Liver (tissue), 9 donors: ENCODE measurements around the gene DPYD. TPM values are rescaled to one million over a fixed set of nuclear protein-coding genes. Genes with fewer than 3 reads are reported as not detected.

ENCODE experiments used
- DNase-seq: peaks from one replicate; pipeline ENCODE4 v3.0.0-alpha.2; 2017; ENCODE audit warnings: low spot score
- H3K27ac ChIP-seq, 2 donors: one replicate each; pipeline ENCODE4 v1.7.0; 2013; ENCODE audit warnings: inconsistent platforms in 2 of 2, low read length in 2 of 2, control low read depth in 1 of 2, low read depth in 1 of 2, mild to moderate bottlenecking in 1 of 2
- H3K27me3 ChIP-seq, 4 donors: one replicate each; pipeline versions ENCODE4 v1.6.1 to v1.7.0; 2013; ENCODE audit warnings: low read length in 3 of 4, inconsistent platforms in 1 of 4, mild to moderate bottlenecking in 1 of 4, moderate library complexity in 1 of 4; ENCODE audit not compliant: control insufficient read depth in 4 of 4, insufficient read depth in 4 of 4
- H3K36me3 ChIP-seq, 4 donors: one replicate each; pipeline versions ENCODE4 v1.6.1 to v1.7.0; 2013; ENCODE audit warnings: low read length in 3 of 4, mild to moderate bottlenecking in 3 of 4, low read depth in 1 of 4, moderate library complexity in 1 of 4; ENCODE audit not compliant: control insufficient read depth in 4 of 4, insufficient read depth in 3 of 4
- H3K4me1 ChIP-seq, 4 donors: one replicate each; pipeline versions ENCODE4 v1.6.1 to v1.7.0; 2013; ENCODE audit warnings: low read length in 3 of 4, mild to moderate bottlenecking in 3 of 4, moderate library complexity in 1 of 4; ENCODE audit not compliant: control insufficient read depth in 4 of 4, insufficient read depth in 4 of 4
- H3K4me3 ChIP-seq, 3 donors: one replicate each; pipeline versions ENCODE4 v1.6.1 to v1.7.0; 2013; ENCODE audit warnings: low read length in 3 of 3, control low read depth in 1 of 3, low read depth in 1 of 3, mild to moderate bottlenecking in 1 of 3
- H3K9ac ChIP-seq, 2 donors: one replicate each; pipeline ENCODE4 v1.7.0; 2013; ENCODE audit warnings: low read length in 2 of 2, mild to moderate bottlenecking in 2 of 2, moderate library complexity in 2 of 2, control low read depth in 1 of 2, low read depth in 1 of 2
- H3K9me3 ChIP-seq, 4 donors: one replicate each; pipeline versions ENCODE4 v1.6.1 to v1.7.0; 2013; ENCODE audit warnings: low read length in 3 of 4; ENCODE audit not compliant: control insufficient read depth in 4 of 4
- ATF3 ChIP-seq: IDR thresholded peaks from 2 replicates; pipeline ENCODE4 v1.6.1; 2016; ENCODE audit warnings: antibody characterized with exemption
- EGR1 ChIP-seq, 2 donors: IDR thresholded peaks; 2 replicates each; pipeline ENCODE4 v1.6.1; 2016 to 2018; ENCODE audit warnings: antibody characterized with exemption in 2 of 2, low read depth in 2 of 2
- FOXA1 ChIP-seq: IDR thresholded peaks from 2 replicates; pipeline ENCODE4 v1.6.1; 2016; ENCODE audit warnings: antibody characterized with exemption
- FOXA2 ChIP-seq: IDR thresholded peaks from 2 replicates; pipeline ENCODE4 v1.6.1; 2016; ENCODE audit warnings: antibody characterized with exemption
- GABPA ChIP-seq, 2 donors: IDR thresholded peaks in 1 of 2; conservative IDR thresholded peaks in 1 of 2; 2 replicates each; pipeline ENCODE4 v1.6.1; 2016; ENCODE audit warnings: antibody characterized with exemption in 2 of 2, mild to moderate bottlenecking in 1 of 2, moderate library complexity in 1 of 2
- HNF4A ChIP-seq, 2 donors: conservative IDR thresholded peaks; 2 replicates each; pipeline ENCODE4 v1.6.1; 2016; ENCODE audit warnings: antibody characterized with exemption in 2 of 2, mild to moderate bottlenecking in 2 of 2
- HNF4G ChIP-seq: IDR thresholded peaks from 2 replicates; pipeline ENCODE4 v1.6.1; 2016; ENCODE audit warnings: antibody characterized with exemption
- JUND ChIP-seq, 2 donors: IDR thresholded peaks; 2 replicates each; pipeline ENCODE4 v1.6.1; 2016; ENCODE audit warnings: antibody characterized with exemption in 2 of 2
- NR2F2 ChIP-seq: IDR thresholded peaks from 2 replicates; pipeline ENCODE4 v1.6.1; 2016; ENCODE audit warnings: antibody characterized with exemption
- RAD21 ChIP-seq, 2 donors: IDR thresholded peaks; 2 replicates each; pipeline ENCODE4 v1.6.1; 2016; ENCODE audit warnings: antibody characterized with exemption in 2 of 2, mild to moderate bottlenecking in 2 of 2
- REST ChIP-seq: IDR thresholded peaks from 2 replicates; pipeline ENCODE4 v1.6.1; 2016; ENCODE audit warnings: antibody characterized with exemption, mild to moderate bottlenecking
- RXRA ChIP-seq, 2 donors: IDR thresholded peaks; 2 replicates each; pipeline ENCODE4 v1.6.1; 2017 to 2018; ENCODE audit warnings: antibody characterized with exemption in 2 of 2, mild to moderate bottlenecking in 1 of 2
- SP1 ChIP-seq: IDR thresholded peaks from 2 replicates; pipeline ENCODE4 v1.6.1; 2018; ENCODE audit warnings: antibody characterized with exemption, mild to moderate bottlenecking
- TAF1 ChIP-seq: conservative IDR thresholded peaks from 2 replicates; pipeline ENCODE4 v1.6.1; 2016; ENCODE audit warnings: antibody characterized with exemption, mild to moderate bottlenecking
- YY1 ChIP-seq: IDR thresholded peaks from 2 replicates; pipeline ENCODE4 v1.6.1; 2016; ENCODE audit warnings: antibody characterized with exemption, mild to moderate bottlenecking
- WGBS: extraction: QIAGEN DNeasy Blood & Tissue Kit; methylation state at CpG from one replicate; pipeline ENCODE4 v1.1.7; 2013; 5-methylcytosine and 5-hydroxymethylcytosine counted together
- polyA plus RNA-seq, 2 donors: library from polyadenylated mRNA; stranded (reverse) in 1 of 2; unstranded in 1 of 2; fragments of 200-250 nt in 1 of 2; fragments of >200 nt in 1 of 2; fragmentation: Nextera tagmentation in 1 of 2; extraction: Ambion mirVana in 1 of 2; gene quantifications; one replicate each; pipeline versions ENCODE4 v1.2.1 to v1.2.3, GENCODE V29; 2013 to 2015
- total RNA-seq, 2 donors: library from RNA; depleted of rRNA; stranded (reverse); fragments of >200 nt; gene quantifications; one replicate each; pipeline ENCODE4 v1.2.3, GENCODE V29; 2014
- TF ChIP-seq, protein P1 (sequence below): fragments of 150-350 bp; IDR thresholded peaks from 2 replicates; pipeline ENCODE4 v1.5.1; 2017; ENCODE audit warnings: improper control_type of control experiment, low read depth, low read length; ENCODE audit not compliant: missing input control
- TF ChIP-seq, protein P2 (sequence below): IDR thresholded peaks from 2 replicates; pipeline ENCODE4 v1.6.1; 2016; ENCODE audit warnings: antibody characterized with exemption
- TF ChIP-seq, protein P3 (sequence below): IDR thresholded peaks from 2 replicates; pipeline ENCODE4 v1.6.1; 2016; ENCODE audit warnings: antibody characterized with exemption
- donor health status: healthy.
- donor health status: healthy.
- donor health status: healthy.
- donor health status: healthy.
- donor health status: healthy.

DPYD gene
- total and polyA plus RNA-seq, 4 donors, result 16.2 to 142 (median 47.0) TPM

DNA sequence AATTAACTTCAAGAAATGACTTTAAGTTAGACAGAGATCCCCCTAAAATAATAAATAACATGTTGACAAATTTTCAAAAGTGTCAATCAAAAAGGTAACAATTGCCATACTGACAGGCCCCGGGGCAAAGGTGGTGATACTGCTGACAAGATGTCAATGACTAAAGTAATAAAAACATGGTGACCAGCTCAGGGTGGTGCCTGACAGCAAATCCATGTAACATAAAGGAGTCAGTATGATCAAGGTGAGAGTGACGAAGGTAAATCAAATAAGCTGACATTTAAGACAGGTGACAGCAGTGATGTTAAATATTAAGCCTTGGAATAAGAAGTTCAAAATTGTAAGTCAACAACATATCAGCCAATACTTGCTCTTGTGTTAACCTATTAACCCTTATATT, 387.5 kb downstream of the DPYD start:
- Histone ChIP-seq H3K36me3 (peaks cover 0 to 5% (median 0%) of the 10 kb centered on the region in 4 donors), H3K4me3 (no peak overlapping the region), H3K4me1 (no peaks in the 10 kb centered on the region), H3K27ac (no peak overlapping the region), H3K9me3 (no peaks in the 10 kb centered on the region), H3K27me3 (no peaks in the 10 kb centered on the region), H3K9ac (no peak overlapping the region)
- TF ChIP-seq, protein P1, sequence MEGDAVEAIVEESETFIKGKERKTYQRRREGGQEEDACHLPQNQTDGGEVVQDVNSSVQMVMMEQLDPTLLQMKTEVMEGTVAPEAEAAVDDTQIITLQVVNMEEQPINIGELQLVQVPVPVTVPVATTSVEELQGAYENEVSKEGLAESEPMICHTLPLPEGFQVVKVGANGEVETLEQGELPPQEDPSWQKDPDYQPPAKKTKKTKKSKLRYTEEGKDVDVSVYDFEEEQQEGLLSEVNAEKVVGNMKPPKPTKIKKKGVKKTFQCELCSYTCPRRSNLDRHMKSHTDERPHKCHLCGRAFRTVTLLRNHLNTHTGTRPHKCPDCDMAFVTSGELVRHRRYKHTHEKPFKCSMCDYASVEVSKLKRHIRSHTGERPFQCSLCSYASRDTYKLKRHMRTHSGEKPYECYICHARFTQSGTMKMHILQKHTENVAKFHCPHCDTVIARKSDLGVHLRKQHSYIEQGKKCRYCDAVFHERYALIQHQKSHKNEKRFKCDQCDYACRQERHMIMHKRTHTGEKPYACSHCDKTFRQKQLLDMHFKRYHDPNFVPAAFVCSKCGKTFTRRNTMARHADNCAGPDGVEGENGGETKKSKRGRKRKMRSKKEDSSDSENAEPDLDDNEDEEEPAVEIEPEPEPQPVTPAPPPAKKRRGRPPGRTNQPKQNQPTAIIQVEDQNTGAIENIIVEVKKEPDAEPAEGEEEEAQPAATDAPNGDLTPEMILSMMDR, result no peak
- no peak for TF ChIP-seq RAD21 (IDR thresholded peaks at IDR 0.05)
- no peak for TF ChIP-seq NR2F2
- no peak for TF ChIP-seq JUND (IDR thresholded peaks at IDR 0.05)
- no peak for TF ChIP-seq REST
- TF ChIP-seq HNF4G, result no peak
- 78% methylated on average over 2 of the region's 2 CpGs for whole genome bisulfite sequencing
- DNase-seq, result no peak

- Histone ChIP-seq H3K27me3 (no peaks in the 10 kb centered on the region), H3K4me1 (no peaks in the 10 kb centered on the region), H3K9me3 (no peaks in the 10 kb centered on the region), H3K9ac (no peak overlapping the region), H3K27ac (no peak overlapping the region), H3K4me3 (no peak overlapping the region), H3K36me3 (peaks cover 0 to 5% (median 0%) of the 10 kb centered on the region in 4 donors)
- no peak for DNase-seq
- 93% methylated on average over 1 of the region's 1 CpG for WGBS
- TF ChIP-seq, protein P1, result no peak
- no peak for TF ChIP-seq HNF4G
- TF ChIP-seq, protein P2, sequence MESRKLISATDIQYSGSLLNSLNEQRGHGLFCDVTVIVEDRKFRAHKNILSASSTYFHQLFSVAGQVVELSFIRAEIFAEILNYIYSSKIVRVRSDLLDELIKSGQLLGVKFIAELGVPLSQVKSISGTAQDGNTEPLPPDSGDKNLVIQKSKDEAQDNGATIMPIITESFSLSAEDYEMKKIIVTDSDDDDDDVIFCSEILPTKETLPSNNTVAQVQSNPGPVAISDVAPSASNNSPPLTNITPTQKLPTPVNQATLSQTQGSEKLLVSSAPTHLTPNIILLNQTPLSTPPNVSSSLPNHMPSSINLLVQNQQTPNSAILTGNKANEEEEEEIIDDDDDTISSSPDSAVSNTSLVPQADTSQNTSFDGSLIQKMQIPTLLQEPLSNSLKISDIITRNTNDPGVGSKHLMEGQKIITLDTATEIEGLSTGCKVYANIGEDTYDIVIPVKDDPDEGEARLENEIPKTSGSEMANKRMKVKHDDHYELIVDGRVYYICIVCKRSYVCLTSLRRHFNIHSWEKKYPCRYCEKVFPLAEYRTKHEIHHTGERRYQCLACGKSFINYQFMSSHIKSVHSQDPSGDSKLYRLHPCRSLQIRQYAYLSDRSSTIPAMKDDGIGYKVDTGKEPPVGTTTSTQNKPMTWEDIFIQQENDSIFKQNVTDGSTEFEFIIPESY, result no peak
- no peak for TF ChIP-seq NR2F2
- no peak for TF ChIP-seq RAD21 (IDR thresholded peaks at IDR 0.05)
- no peak for TF ChIP-seq REST
- no peak for TF ChIP-seq GABPA (IDR thresholded peaks at IDR 0.05 in 1 of 2, conservative IDR thresholded peaks at IDR 0.05 in 1 of 2)
- no peak for TF ChIP-seq FOXA1
- no peak for TF ChIP-seq YY1
- TF ChIP-seq ATF3, result no peak
- no peak for TF ChIP-seq FOXA2
- TF ChIP-seq SP1, result no peak
- TF ChIP-seq JUND (IDR thresholded peaks at IDR 0.05), result no peak
- TF ChIP-seq, protein P3, sequence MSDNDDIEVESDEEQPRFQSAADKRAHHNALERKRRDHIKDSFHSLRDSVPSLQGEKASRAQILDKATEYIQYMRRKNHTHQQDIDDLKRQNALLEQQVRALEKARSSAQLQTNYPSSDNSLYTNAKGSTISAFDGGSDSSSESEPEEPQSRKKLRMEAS, result no peak
- TF ChIP-seq TAF1, result no peak
- TF ChIP-seq HNF4A (conservative IDR thresholded peaks at IDR 0.05), result no peak
- TF ChIP-seq EGR1 (IDR thresholded peaks at IDR 0.05; ENCODE audit: low read depth in 2 of 2), result no peak
- TF ChIP-seq RXRA (IDR thresholded peaks at IDR 0.05), result no peak
Observed at GRCh38 chr1:97529600-97529999, 391.2 kb downstream of the DPYD start.
